ENCODE measurements around the gene HCN4. TPM values are rescaled to one million over a fixed set of nuclear protein-coding genes. Genes with fewer than 3 reads are reported as not detected.

The HCN4 gene
- total and polyA plus RNA-seq, 7 experiments from 2014 or later = 0.02 TPM; not detected in 6

GRCh38 chr15:73329501-73330200 is 39.1 kb downstream of the HCN4 start:
- Mint-ChIP-seq H3K9me3 (no peaks in the 10 kb centered on the region), H3K27ac (no peak overlapping the region), H3K36me3 (no peaks in the 10 kb centered on the region), H3K4me1 (peaks cover 0 to 7% (median 0%) of the 10 kb centered on the region in 7 donors), H3K27me3 (peaks cover 0 to 8% (median 2%) of the 10 kb centered on the region in 5 donors), H3K4me3 (no peak overlapping the region)
- DNase-seq (no peak), ATAC-seq (no peak)
- ChIA-PET CTCF (no interaction called here), POLR2A (no interaction called here)
- no peak overlapping the region for H3K4me3 ChIP-seq (ENCODE audit: low read length)
- H3K27ac ChIP-seq (ENCODE audit: low read depth, low read length) = no peak overlapping the region
- no peaks in the 10 kb centered on the region for H3K4me1 ChIP-seq (ENCODE audit: control insufficient read depth in 2 of 2, insufficient read depth in 2 of 2, low read length in 2 of 2)
- H3K36me3 ChIP-seq (ENCODE audit: control insufficient read depth in 2 of 3, insufficient read depth in 3 of 3, low read length in 3 of 3) = no peaks in the 10 kb centered on the region
- no peaks in the 10 kb centered on the region for H3K27me3 ChIP-seq (ENCODE audit: control insufficient read depth in 2 of 2, insufficient read depth in 2 of 2, low read length in 2 of 2)
- intact Hi-C loops (cut with micrococcal nuclease) = no loop called here
- no peaks in the 10 kb centered on the region for H3K9me3 ChIP-seq (ENCODE audit: control insufficient read depth in 2 of 3, low read length in 3 of 3)

GRCh38 chr15:73328981-73329380 is 39.8 kb downstream of the HCN4 start:
- CTCF ChIA-PET = no interaction called here
- Mint-ChIP-seq H3K36me3 (no peaks in the 10 kb centered on the region), H3K27me3 (peaks cover 0 to 8% (median 0%) of the 10 kb centered on the region in 5 donors)

GRCh38 chr15:73328149-73328820 is 40.5 kb downstream of the HCN4 start:
- Mint-ChIP-seq H3K36me3 (no peaks in the 10 kb centered on the region), H3K4me1 (peaks cover 0 to 7% (median 0%) of the 10 kb centered on the region in 7 donors), H3K27ac (no peak overlapping the region), H3K4me3 (no peak overlapping the region), H3K27me3 (peaks cover 0 to 8% (median 0%) of the 10 kb centered on the region in 5 donors), H3K9me3 (no peaks in the 10 kb centered on the region)
- no peaks in the 10 kb centered on the region for H3K4me1 ChIP-seq (ENCODE audit: control insufficient read depth in 2 of 2, insufficient read depth in 2 of 2, low read length in 2 of 2)
- no peak overlapping the region for H3K27ac ChIP-seq (ENCODE audit: low read depth, low read length)
- H3K27me3 ChIP-seq (ENCODE audit: control insufficient read depth in 2 of 2, insufficient read depth in 2 of 2, low read length in 2 of 2) = no peaks in the 10 kb centered on the region
- ATAC-seq (no peak), DNase-seq (no peak)
- H3K9me3 ChIP-seq (ENCODE audit: control insufficient read depth in 2 of 3, low read length in 3 of 3) = no peaks in the 10 kb centered on the region
- no peaks in the 10 kb centered on the region for H3K36me3 ChIP-seq (ENCODE audit: control insufficient read depth in 2 of 3, insufficient read depth in 3 of 3, low read length in 3 of 3)
- intact Hi-C loops (cut with micrococcal nuclease) = no loop called here
- POLR2A ChIA-PET = no interaction called here
- no peak overlapping the region for H3K4me3 ChIP-seq (ENCODE audit: low read length)
- CTCF ChIA-PET = no interaction called here

More at GRCh38 chr15:73328981-73329380, 39.8 kb downstream of the HCN4 start:
- ATAC-seq (no peak), DNase-seq (no peak)
- Mint-ChIP-seq H3K27ac (no peak overlapping the region), H3K4me3 (no peak overlapping the region), H3K4me1 (peaks cover 0 to 7% (median 0%) of the 10 kb centered on the region in 7 donors), H3K9me3 (no peaks in the 10 kb centered on the region)
- Histone ChIP-seq H3K4me3 (ENCODE audit: low read length) (no peak overlapping the region), H3K27ac (ENCODE audit: low read depth, low read length) (no peak overlapping the region), H3K9me3 (ENCODE audit: control insufficient read depth in 2 of 3, low read length in 3 of 3) (no peaks in the 10 kb centered on the region), H3K4me1 (ENCODE audit: control insufficient read depth in 2 of 2, insufficient read depth in 2 of 2, low read length in 2 of 2) (no peaks in the 10 kb centered on the region), H3K27me3 (ENCODE audit: control insufficient read depth in 2 of 2, insufficient read depth in 2 of 2, low read length in 2 of 2) (no peaks in the 10 kb centered on the region), H3K36me3 (ENCODE audit: control insufficient read depth in 2 of 3, insufficient read depth in 3 of 3, low read length in 3 of 3) (no peaks in the 10 kb centered on the region)
- POLR2A ChIA-PET = no interaction called here
- intact Hi-C loops (cut with micrococcal nuclease) = no loop called here

GRCh38 chr15:73326157-73326556 is 42.6 kb downstream of the HCN4 start:
- intact Hi-C loops (cut with micrococcal nuclease) = no loop called here
- Histone ChIP-seq H3K4me1 (ENCODE audit: control insufficient read depth in 2 of 2, insufficient read depth in 2 of 2, low read length in 2 of 2) (no peaks in the 10 kb centered on the region), H3K27ac (ENCODE audit: low read depth, low read length) (no peak overlapping the region), H3K36me3 (ENCODE audit: control insufficient read depth in 2 of 3, insufficient read depth in 3 of 3, low read length in 3 of 3) (no peaks in the 10 kb centered on the region), H3K4me3 (ENCODE audit: low read length) (no peak overlapping the region), H3K27me3 (ENCODE audit: control insufficient read depth in 2 of 2, insufficient read depth in 2 of 2, low read length in 2 of 2) (no peaks in the 10 kb centered on the region), H3K9me3 (ENCODE audit: control insufficient read depth in 2 of 3, low read length in 3 of 3) (no peaks in the 10 kb centered on the region)
- CTCF ChIA-PET = no interaction called here
- no peak overlapping the region for H3K4me3 Mint-ChIP-seq
- ATAC-seq = no peak
- DNase-seq = no peak
- H3K4me1 Mint-ChIP-seq = peaks cover 0 to 7% (median 0%) of the 10 kb centered on the region in 7 donors
- no peaks in the 10 kb centered on the region for H3K36me3 Mint-ChIP-seq
- POLR2A ChIA-PET = no interaction called here
- H3K27ac Mint-ChIP-seq = no peak overlapping the region
- peaks cover 0 to 13% (median 5%) of the 10 kb centered on the region in 5 donors for H3K27me3 Mint-ChIP-seq
- no peaks in the 10 kb centered on the region for H3K9me3 Mint-ChIP-seq

- intact Hi-C loops (cut with micrococcal nuclease) = no loop called here
- H3K27ac Mint-ChIP-seq = peak overlapping the region in 1 of 9 donors; percentile 52
- H3K4me1 Mint-ChIP-seq = peaks cover 0 to 7% (median 0%) of the 10 kb centered on the region in 7 donors
- no peak for ATAC-seq
- H3K27ac ChIP-seq (ENCODE audit: low read depth, low read length) = no peak overlapping the region
- no peaks in the 10 kb centered on the region for H3K27me3 ChIP-seq (ENCODE audit: control insufficient read depth in 2 of 2, insufficient read depth in 2 of 2, low read length in 2 of 2)
- peaks cover 4 to 19% (median 5%) of the 10 kb centered on the region in 5 donors for H3K27me3 Mint-ChIP-seq
- no peaks in the 10 kb centered on the region for H3K36me3 ChIP-seq (ENCODE audit: control insufficient read depth in 2 of 3, insufficient read depth in 3 of 3, low read length in 3 of 3)
- ChIA-PET POLR2A (no interaction called here), CTCF (no interaction called here)
- no peaks in the 10 kb centered on the region for H3K4me1 ChIP-seq (ENCODE audit: control insufficient read depth in 2 of 2, insufficient read depth in 2 of 2, low read length in 2 of 2)
- no peak overlapping the region for H3K4me3 Mint-ChIP-seq
- no peak overlapping the region for H3K4me3 ChIP-seq (ENCODE audit: low read length)
- no peaks in the 10 kb centered on the region for H3K9me3 Mint-ChIP-seq
- no peaks in the 10 kb centered on the region for H3K36me3 Mint-ChIP-seq
- DNase-seq = no peak
- H3K9me3 ChIP-seq (ENCODE audit: control insufficient read depth in 2 of 3, low read length in 3 of 3) = no peaks in the 10 kb centered on the region
Measured at GRCh38 chr15:73325191-73325861, 43.4 kb downstream of the HCN4 start.

GRCh38 chr15:73324496-73325170 is 44.1 kb downstream of the HCN4 start:
- ChIA-PET CTCF (no interaction called here), POLR2A (no interaction called here)
- intact Hi-C loops (cut with micrococcal nuclease) = no loop called here
- Histone ChIP-seq H3K36me3 (ENCODE audit: control insufficient read depth in 2 of 3, insufficient read depth in 3 of 3, low read length in 3 of 3) (no peaks in the 10 kb centered on the region), H3K4me3 (ENCODE audit: low read length) (no peak overlapping the region), H3K4me1 (ENCODE audit: control insufficient read depth in 2 of 2, insufficient read depth in 2 of 2, low read length in 2 of 2) (no peaks in the 10 kb centered on the region), H3K27me3 (ENCODE audit: control insufficient read depth in 2 of 2, insufficient read depth in 2 of 2, low read length in 2 of 2) (no peaks in the 10 kb centered on the region), H3K27ac (ENCODE audit: low read depth, low read length) (no peak overlapping the region), H3K9me3 (ENCODE audit: control insufficient read depth in 2 of 3, low read length in 3 of 3) (no peaks in the 10 kb centered on the region)
- DNase-seq (no peak), ATAC-seq (no peak)
- Mint-ChIP-seq H3K27ac (no peak overlapping the region), H3K4me1 (peaks cover 0 to 7% (median 0%) of the 10 kb centered on the region in 7 donors), H3K36me3 (no peaks in the 10 kb centered on the region), H3K4me3 (no peak overlapping the region), H3K27me3 (peaks cover 4 to 22% (median 9%) of the 10 kb centered on the region in 5 donors), H3K9me3 (no peaks in the 10 kb centered on the region)
